ENCODE data around the gene PBOV1. TPM values are rescaled to one million over a fixed set of nuclear protein-coding genes. Genes with fewer than 3 reads are reported as not detected.
A peak's percentile ranks its signal among the peaks of the same experiment; 100 is the strongest.

Gene PBOV1
- total and polyA plus RNA-seq, 2 experiments from 2014 or later, result not detected

DNA sequence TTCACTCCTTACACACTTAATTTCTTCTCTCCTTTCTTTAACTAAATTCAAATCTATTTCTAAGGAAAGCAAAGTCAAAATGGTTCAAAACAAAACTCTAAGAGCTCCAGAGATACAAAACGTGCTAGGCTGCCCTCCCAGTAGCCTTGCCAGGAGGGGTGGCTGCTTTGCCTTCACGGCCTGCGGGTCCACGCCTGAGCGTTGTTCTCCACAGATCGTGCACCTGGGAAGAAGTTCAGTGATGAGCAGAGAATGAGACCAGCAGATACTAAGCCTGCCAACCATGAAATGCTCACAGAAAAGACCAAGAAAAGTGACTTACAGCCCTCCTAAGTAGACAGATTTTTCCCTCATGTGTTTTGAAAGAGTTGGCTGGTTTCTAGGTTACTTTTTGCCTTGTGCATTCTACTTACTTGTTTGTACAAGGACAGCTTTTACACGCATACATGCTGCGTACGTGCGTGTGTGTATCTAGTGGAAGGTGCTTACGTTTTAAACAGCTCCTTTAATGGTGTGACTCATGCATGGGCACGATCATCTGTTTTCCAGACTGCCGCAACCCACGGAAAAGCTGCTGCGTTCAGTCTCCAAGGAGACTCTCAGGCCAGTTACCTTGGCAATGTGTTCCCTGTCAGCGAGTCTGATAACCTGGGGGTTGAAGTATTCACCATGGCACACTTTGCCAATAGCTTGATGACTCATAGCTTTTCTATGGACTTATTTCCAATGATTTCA lies 32.4 kb upstream of the PBOV1 start:
- Histone ChIP-seq H3K4me1 (ENCODE audit: low read depth) (no peaks in the 10 kb centered on the region), H3K36me3 (no peaks in the 10 kb centered on the region), H3K27ac (no peak overlapping the region), H3K27me3 (peaks cover 2% of the 10 kb centered on the region), H3K4me3 (no peak overlapping the region), H3K9me3 (ENCODE audit: low read depth) (no peaks in the 10 kb centered on the region)
- DNase-seq (ENCODE audit: low read depth in 1 of 2, low spot score in 1 of 2), result peak in 1 of 2 donors; percentile 94
- no peak for TF ChIP-seq CTCF (IDR thresholded peaks at IDR 0.05; ENCODE audit: low read depth, low read length)

DNA sequence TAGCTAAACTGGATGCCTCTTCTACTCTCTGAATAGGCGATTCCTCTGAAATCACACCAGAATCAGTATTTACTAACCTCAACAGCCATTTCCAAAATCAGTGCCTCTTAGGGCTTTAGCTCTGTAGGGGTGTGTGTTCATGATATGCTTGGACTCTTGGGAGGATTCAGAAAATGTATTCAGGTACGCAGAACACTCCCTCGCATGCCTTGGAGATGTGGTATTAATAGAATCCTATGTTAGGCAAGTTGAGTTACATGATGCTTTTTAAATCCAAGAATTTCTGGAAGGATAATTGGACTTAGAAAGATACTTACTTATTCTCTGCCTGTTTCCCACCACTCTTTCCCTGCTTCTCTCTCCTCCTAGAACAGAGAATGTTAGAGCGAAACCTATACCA lies 31.8 kb upstream of the PBOV1 start:
- Histone ChIP-seq H3K27me3 (peaks cover 2% of the 10 kb centered on the region), H3K27ac (no peak overlapping the region), H3K4me3 (no peak overlapping the region), H3K36me3 (no peaks in the 10 kb centered on the region), H3K4me1 (ENCODE audit: low read depth) (no peaks in the 10 kb centered on the region), H3K9me3 (ENCODE audit: low read depth) (no peaks in the 10 kb centered on the region)
- no peak for DNase-seq (ENCODE audit: low read depth in 1 of 2, low spot score in 1 of 2)
- TF ChIP-seq CTCF (IDR thresholded peaks at IDR 0.05; ENCODE audit: low read depth, low read length), result no peak

DNA sequence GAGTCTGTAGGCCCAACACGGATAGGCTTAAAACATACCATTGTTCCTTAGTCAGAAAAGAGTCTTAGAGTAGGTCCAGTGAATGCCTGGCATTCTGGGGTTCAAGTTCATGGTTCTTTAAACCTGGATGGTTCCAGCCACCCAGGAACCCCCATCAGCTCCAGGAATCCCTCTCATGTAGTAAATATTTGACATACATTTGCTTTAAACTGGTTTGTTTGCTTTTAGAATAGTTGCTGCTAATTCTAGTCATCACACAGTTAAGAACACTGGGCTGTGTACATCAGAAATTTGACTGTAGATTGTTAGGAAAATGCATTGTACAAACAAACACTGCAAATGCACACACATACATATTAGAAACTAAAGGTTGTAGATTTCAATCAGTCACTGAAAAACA lies 30.6 kb upstream of the PBOV1 start:
- Histone ChIP-seq H3K27me3 (peaks cover 2% of the 10 kb centered on the region), H3K4me1 (ENCODE audit: low read depth) (no peaks in the 10 kb centered on the region), H3K4me3 (no peak overlapping the region), H3K27ac (no peak overlapping the region), H3K9me3 (ENCODE audit: low read depth) (no peaks in the 10 kb centered on the region), H3K36me3 (no peaks in the 10 kb centered on the region)
- DNase-seq (ENCODE audit: low read depth in 1 of 2, low spot score in 1 of 2), result no peak
- no peak for TF ChIP-seq CTCF (IDR thresholded peaks at IDR 0.05; ENCODE audit: low read depth, low read length)

DNA sequence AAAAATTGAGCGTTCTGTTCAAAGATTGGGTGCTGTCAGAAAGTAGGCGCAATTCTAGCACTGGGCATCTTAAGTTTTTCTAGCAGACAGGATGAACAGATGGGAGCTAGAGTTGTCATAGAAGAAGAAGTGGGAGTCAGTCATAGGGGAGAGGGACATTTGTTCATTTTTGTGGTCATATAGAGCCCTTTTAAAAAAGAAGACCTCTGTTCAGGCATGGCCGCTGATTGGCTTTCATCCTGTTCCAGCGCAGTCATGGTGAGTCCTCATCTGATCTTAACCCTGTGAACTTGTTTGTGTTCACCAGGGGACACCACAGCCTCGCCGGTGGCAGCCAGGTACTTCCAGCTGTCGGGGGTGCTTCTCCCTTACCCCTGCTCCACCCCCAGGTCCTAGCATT lies 29.7 kb upstream of the PBOV1 start:
- no peak for DNase-seq (ENCODE audit: low read depth in 1 of 2, low spot score in 1 of 2)
- no peaks in the 10 kb centered on the region for H3K4me1 ChIP-seq (ENCODE audit: low read depth)
- H3K36me3 ChIP-seq, result no peaks in the 10 kb centered on the region
- H3K4me3 ChIP-seq, result no peak overlapping the region
- H3K27me3 ChIP-seq, result peaks cover 2% of the 10 kb centered on the region
- H3K9me3 ChIP-seq (ENCODE audit: low read depth), result no peaks in the 10 kb centered on the region
- TF ChIP-seq CTCF (IDR thresholded peaks at IDR 0.05; ENCODE audit: low read depth, low read length), result no peak
- no peak overlapping the region for H3K27ac ChIP-seq

DNA sequence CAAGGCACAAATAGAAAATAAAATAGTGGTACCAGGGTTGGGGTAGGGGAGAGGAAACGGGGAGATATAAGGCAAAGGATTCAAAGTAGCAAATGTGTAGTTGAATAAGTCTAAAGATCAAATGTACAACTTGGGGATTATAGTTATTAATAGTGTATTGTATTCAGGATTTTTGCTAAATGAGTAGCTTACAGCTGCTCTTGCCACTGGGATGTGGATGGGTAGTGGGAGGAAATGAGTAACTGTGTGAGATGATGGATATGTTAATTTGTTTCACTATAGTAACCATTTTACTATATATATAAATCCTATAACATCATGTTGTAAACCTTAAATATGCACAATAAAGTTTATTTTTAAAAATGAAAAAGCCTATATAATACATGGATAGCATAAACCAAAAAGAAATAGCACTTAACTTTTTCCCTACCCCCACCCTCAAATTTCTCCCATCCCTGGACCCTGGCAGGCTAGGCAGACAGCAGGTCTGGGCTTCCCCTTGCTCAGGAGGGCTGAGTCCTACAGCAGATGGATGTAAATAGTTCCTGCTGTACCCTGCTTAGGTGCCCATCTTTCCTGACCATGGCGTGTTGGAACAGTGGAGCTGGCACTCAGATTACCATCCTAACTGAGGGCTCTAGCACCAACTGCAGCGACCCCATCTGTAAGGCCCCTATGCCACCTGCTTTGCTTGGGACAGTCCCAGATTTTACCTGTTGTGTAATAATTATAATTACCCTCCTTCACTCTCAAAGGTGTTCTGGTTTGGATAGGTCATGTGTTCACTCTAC lies 28.6 kb upstream of the PBOV1 start:
- Histone ChIP-seq H3K9me3 (ENCODE audit: low read depth) (no peaks in the 10 kb centered on the region), H3K36me3 (no peaks in the 10 kb centered on the region), H3K27ac (no peak overlapping the region), H3K4me3 (no peak overlapping the region), H3K4me1 (ENCODE audit: low read depth) (no peaks in the 10 kb centered on the region), H3K27me3 (peaks cover 2% of the 10 kb centered on the region)
- no peak for TF ChIP-seq CTCF (IDR thresholded peaks at IDR 0.05; ENCODE audit: low read depth, low read length)
- no peak for DNase-seq (ENCODE audit: low read depth in 1 of 2, low spot score in 1 of 2)

All from cardiac muscle cell (in vitro differentiated cells and primary cell).